ENCODE results near the gene ZNG1A. TPM values are rescaled to one million over a fixed set of nuclear protein-coding genes. Genes with fewer than 3 reads are reported as not detected.
"Not testable (repeated sequence)": the region's sequence is repeated elsewhere in the genome, so short reads cannot be mapped to it uniquely, and the experiment has no call there.

ZNG1A gene
- total RNA-seq, 1 donor, result 24.6 TPM

GRCh38 chr9:223152-223551 lies 44.3 kb upstream of the ZNG1A start:
- Histone ChIP-seq H3K4me1 (ENCODE audit: insufficient read depth, low read length) (no peaks in the 10 kb centered on the region), H3K4me2 (ENCODE audit: insufficient read depth, low read length) (no peak overlapping the region), H3K27me3 (ENCODE audit: insufficient read depth, low read length) (no peaks in the 10 kb centered on the region), H3K4me3 (ENCODE audit: insufficient read depth, low read length) (no peak overlapping the region), H3K27ac (ENCODE audit: low read depth, low read length) (no peak overlapping the region), H4K20me1 (ENCODE audit: insufficient read depth, low read length) (no peaks in the 10 kb centered on the region), H3K79me2 (ENCODE audit: insufficient read depth, low read length) (no peaks in the 10 kb centered on the region), H3K9me3 (ENCODE audit: low read depth, low read length) (no peaks in the 10 kb centered on the region), H2AFZ (ENCODE audit: low read length) (no peak overlapping the region), H3K36me3 (ENCODE audit: insufficient read depth, low read length) (no peaks in the 10 kb centered on the region)
- TF ChIP-seq CTCF (IDR thresholded peaks at IDR 0.05; ENCODE audit: extremely low read depth, low read depth, low read length), result no peak
- DNase-seq (ENCODE audit: insufficient read length, low spot score, missing footprints), result no peak

GRCh38 chr9:221989-222776 lies 43.3 kb upstream of the ZNG1A start:
- no peaks in the 10 kb centered on the region for H3K4me1 ChIP-seq (ENCODE audit: insufficient read depth, low read length)
- TF ChIP-seq CTCF (IDR thresholded peaks at IDR 0.05; ENCODE audit: extremely low read depth, low read depth, low read length), result no peak
- H4K20me1 ChIP-seq (ENCODE audit: insufficient read depth, low read length), result no peaks in the 10 kb centered on the region
- no peak overlapping the region for H3K4me2 ChIP-seq (ENCODE audit: insufficient read depth, low read length)
- no peaks in the 10 kb centered on the region for H3K27me3 ChIP-seq (ENCODE audit: insufficient read depth, low read length)
- H3K4me3 ChIP-seq (ENCODE audit: insufficient read depth, low read length), result no peak overlapping the region
- H3K9me3 ChIP-seq (ENCODE audit: low read depth, low read length), result no peaks in the 10 kb centered on the region
- H3K79me2 ChIP-seq (ENCODE audit: insufficient read depth, low read length), result no peaks in the 10 kb centered on the region
- H3K36me3 ChIP-seq (ENCODE audit: insufficient read depth, low read length), result no peaks in the 10 kb centered on the region
- no peak overlapping the region for H2AFZ ChIP-seq (ENCODE audit: low read length)
- no peak for DNase-seq (ENCODE audit: insufficient read length, low spot score, missing footprints)
- no peak overlapping the region for H3K27ac ChIP-seq (ENCODE audit: low read depth, low read length)

- no peak overlapping the region for H2AFZ ChIP-seq (ENCODE audit: low read length)
- H3K27ac ChIP-seq (ENCODE audit: low read depth, low read length), result no peak overlapping the region
- TF ChIP-seq CTCF (IDR thresholded peaks at IDR 0.05; ENCODE audit: extremely low read depth, low read depth, low read length), result no peak
- H3K79me2 ChIP-seq (ENCODE audit: insufficient read depth, low read length), result no peaks in the 10 kb centered on the region
- no peaks in the 10 kb centered on the region for H4K20me1 ChIP-seq (ENCODE audit: insufficient read depth, low read length)
- H3K9me3 ChIP-seq (ENCODE audit: low read depth, low read length), result no peaks in the 10 kb centered on the region
- no peak for DNase-seq (ENCODE audit: insufficient read length, low spot score, missing footprints)
- no peak overlapping the region for H3K4me2 ChIP-seq (ENCODE audit: insufficient read depth, low read length)
- peaks cover 10% of the 10 kb centered on the region for H3K27me3 ChIP-seq (ENCODE audit: insufficient read depth, low read length)
- no peak overlapping the region for H3K4me3 ChIP-seq (ENCODE audit: insufficient read depth, low read length)
- no peaks in the 10 kb centered on the region for H3K36me3 ChIP-seq (ENCODE audit: insufficient read depth, low read length)
- no peaks in the 10 kb centered on the region for H3K4me1 ChIP-seq (ENCODE audit: insufficient read depth, low read length)
These were observed 41.0 kb upstream of the ZNG1A start for GRCh38 chr9:219670-220365.

DNA sequence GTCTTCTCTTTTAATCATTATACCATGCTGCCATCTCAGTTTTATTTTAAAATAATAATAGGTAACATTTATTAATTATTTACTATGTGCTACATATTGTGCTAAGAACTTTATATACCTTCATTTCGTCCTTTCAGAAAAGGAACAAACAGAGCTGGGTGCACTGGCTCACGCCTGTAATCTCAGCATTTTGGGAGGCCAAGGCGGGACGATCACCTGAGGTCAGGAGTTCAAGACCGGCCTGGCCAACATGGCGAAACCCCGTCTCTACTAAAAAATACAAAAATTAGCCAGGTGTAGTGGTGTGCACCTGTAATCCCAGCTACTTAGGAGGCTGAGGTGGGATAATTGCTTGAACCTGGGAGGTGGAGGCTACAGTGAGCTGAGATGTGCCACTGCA lies 40.2 kb upstream of the ZNG1A start:
- H3K27ac ChIP-seq (ENCODE audit: low read depth, low read length); H2AFZ ChIP-seq (ENCODE audit: low read length); H4K20me1 ChIP-seq (ENCODE audit: insufficient read depth, low read length); H3K36me3 ChIP-seq (ENCODE audit: insufficient read depth, low read length); H3K27me3 ChIP-seq (ENCODE audit: insufficient read depth, low read length); H3K4me2 ChIP-seq (ENCODE audit: insufficient read depth, low read length); H3K4me1 ChIP-seq (ENCODE audit: insufficient read depth, low read length); H3K4me3 ChIP-seq (ENCODE audit: insufficient read depth, low read length); H3K9me3 ChIP-seq (ENCODE audit: low read depth, low read length); H3K79me2 ChIP-seq (ENCODE audit: insufficient read depth, low read length); DNase-seq (ENCODE audit: insufficient read length, low spot score, missing footprints): not testable (repeated sequence)
